K562 (cell line): ENCODE data around the gene SPTBN2. TPM values are rescaled to one million over a fixed set of nuclear protein-coding genes. Genes with fewer than 3 reads are reported as not detected.
A peak's percentile ranks its signal among the peaks of the same experiment; 100 is the strongest.

Experiments
- CCAR2 ChIP-seq: fragments of 200-400 bp; formaldehyde crosslinking; IDR thresholded peaks from 2 replicates; pipeline ENCODE4 v1.6.1; 2017; ENCODE audit warnings: mild to moderate bottlenecking, low read depth, low read length
- CEBPG ChIP-seq, 3 experiments: fragments of 200-800 bp in 1 of 3; sonication (Bioruptor generic) in 1 of 3; sonication (generic) in 1 of 3; formaldehyde crosslinking in 1 of 3; IDR thresholded peaks in 2 of 3; conservative IDR thresholded peaks in 1 of 3; 2 replicates each; pipeline versions ENCODE4 v1.6.1 to v1.8.0; 2016 to 2022; ENCODE audit warnings: missing compliant biosample characterization in 2 of 3, missing genetic modification characterization in 2 of 3, mild to moderate bottlenecking in 1 of 3, missing genetic modification reagents in 1 of 3
- CREB3 ChIP-seq: fragments of 450-650 bp; conservative IDR thresholded peaks from 2 replicates; pipeline ENCODE4 v1.6.1; 2016; ENCODE audit warnings: missing genetic modification characterization, low read depth, mild to moderate bottlenecking, missing compliant biosample characterization, moderate library complexity
- DMBX1 ChIP-seq: fragments of 250-450 bp; sonication (Bioruptor Pico); IDR thresholded peaks from 2 replicates; pipeline ENCODE4 v1.8.0; 2022; ENCODE audit warnings: inconsistent platforms, mild to moderate bottlenecking, moderate library complexity, borderline replicate concordance
- NCOR1 ChIP-seq: fragments of 450-650 bp; IDR thresholded peaks from 2 replicates; pipeline ENCODE4 v1.6.1; 2016; ENCODE audit warnings: mild to moderate bottlenecking, moderate library complexity
- POLR3A ChIP-seq: IDR thresholded peaks from 2 replicates; pipeline ENCODE4 v1.6.1; 2011; ENCODE audit warnings: borderline replicate concordance, mild to moderate bottlenecking, moderate library complexity; ENCODE audit not compliant: insufficient read length, insufficient read depth; ENCODE audit errors: extremely low read depth
- ZFX ChIP-seq: sonication (generic); formaldehyde crosslinking; IDR thresholded peaks from 2 replicates; pipeline ENCODE4 v1.8.0; 2022; ENCODE audit warnings: mild to moderate bottlenecking, missing genetic modification reagents, moderate library complexity
- ZHX1 ChIP-seq: fragments of 150-350 bp; conservative IDR thresholded peaks from 2 replicates; pipeline ENCODE4 v1.6.1; 2014; ENCODE audit warnings: low read length
- ZNF175 ChIP-seq: fragments of 200-800 bp; sonication (Bioruptor generic); IDR thresholded peaks from 2 replicates; pipeline ENCODE4 v1.6.1; 2016; ENCODE audit warnings: low read depth, mild to moderate bottlenecking, missing genetic modification characterization, missing compliant biosample characterization
- ZNF318 ChIP-seq, 2 experiments: fragments of 450-650 bp; IDR thresholded peaks; 2 replicates each; pipeline ENCODE4 v1.6.1; 2016; ENCODE audit warnings: mild to moderate bottlenecking in 2 of 2, borderline replicate concordance in 1 of 2, low read depth in 1 of 2, moderate library complexity in 1 of 2
- ZNF444 ChIP-seq: fragments of 250-450 bp; sonication (Bioruptor Pico); IDR thresholded peaks from 2 replicates; pipeline ENCODE4 v1.4.0; 2020; ENCODE audit warnings: mild to moderate bottlenecking, moderate library complexity
- ZNF584 ChIP-seq: fragments of 200-800 bp; sonication (Bioruptor generic); IDR thresholded peaks from 2 replicates; pipeline ENCODE4 v1.6.1; 2016; ENCODE audit warnings: low read depth, mild to moderate bottlenecking, missing genetic modification characterization, missing compliant biosample characterization
- ZNF778 ChIP-seq: fragments of 450-650 bp; formaldehyde crosslinking; IDR thresholded peaks from 2 replicates; pipeline ENCODE4 v1.4.0; 2020; ENCODE audit warnings: mild to moderate bottlenecking, moderate library complexity
- polyA plus RNA-seq, 8 experiments: library from polyadenylated mRNA; depleted of rRNA in 4 of 8; stranded (reverse) in 5 of 8; unstranded in 3 of 8; fragments of >200 nt; fragmentation: Nextera tagmentation in 2 of 8; fragmentation: Illumina TruSeq in 1 of 8; extraction: Ambion mirVana in 2 of 8; extraction: Trizol in 1 of 8; gene quantifications; 2 replicates each; pipeline versions ENCODE4 v1.2.1 to v1.2.3, GENCODE V29; 2011 to 2014; ENCODE audit warnings: inconsistent platforms in 1 of 8, missing spikeins in 1 of 8
- total RNA-seq, 7 experiments: library from RNA; depleted of rRNA in 6 of 7; stranded (reverse); fragments of >200 nt in 6 of 7; fragmentation: Illumina TruSeq in 2 of 7; extraction: Trizol in 2 of 7; gene quantifications; 2 replicates each; pipeline versions ENCODE4 v1.2.1 to v1.2.3, GENCODE V29; 2011 to 2021; ENCODE audit warnings: low replicate concordance in 1 of 7

SPTBN2 gene
- total and polyA plus RNA-seq, 9 of the 15 experiments (the other 6 are each of a cell fraction or from before 2014, with no cell fraction given) = 0.38 to 56.5 (median 19.7) TPM

GRCh38 chr11:66728693-66729385 is at the start of gene SPTBN2 (continued):
- TF ChIP-seq ZNF318 (IDR thresholded peaks at IDR 0.05; ENCODE audit: borderline replicate concordance in 1 of 2, low read depth in 1 of 2) = no peak
- TF ChIP-seq NCOR1 = 0 out of 2 replicates have a peak, but pooled peaks have one; percentile 12
- TF ChIP-seq ZNF175 (CRISPR knock-in tag) = no peak
- no peak for TF ChIP-seq ZNF778 (CRISPR knock-in tag)
- no peak for TF ChIP-seq POLR3A
- peak; percentile 67; the same call in 1 of the 2 replicates for TF ChIP-seq ZFX (CRISPR knock-in tag)
- TF ChIP-seq CEBPG (CRISPR knock-in tag; IDR thresholded peaks at IDR 0.05) = no peak
- TF ChIP-seq CEBPG (tag; conservative IDR thresholded peaks at IDR 0.05 in 1 of 2, IDR thresholded peaks at IDR 0.05 in 1 of 2) = no peak
- no peak for TF ChIP-seq CREB3 (tag)
- no peak for TF ChIP-seq ZHX1
- TF ChIP-seq CCAR2 = no peak
- TF ChIP-seq DMBX1 (CRISPR knock-in tag) = no peak
- TF ChIP-seq ZNF444 = no peak
- no peak for TF ChIP-seq ZNF584 (CRISPR knock-in tag)
